SU-DHL-6 (cell line): ENCODE measurements around the gene ADCY7.

Experiments used
- EZH2phosphoT487 ChIP-seq: fragments of 200-600 bp; sonication (generic), shearing (Covaris generic); conservative IDR thresholded peaks from 2 replicates; pipeline ENCODE4 v1.6.1; 2018; ENCODE audit warnings: mild to moderate bottlenecking, antibody characterized with exemption, low read length, moderate library complexity, mixed read lengths
- TF ChIP-seq, protein P1 (sequence below): fragments of 200-600 bp; sonication (generic); IDR thresholded peaks from one replicate; pipeline ENCODE4 v1.5.1; 2017; ENCODE audit warnings: antibody characterized with exemption, mild to moderate bottlenecking, low read length, moderate library complexity; ENCODE audit not compliant: insufficient read depth, poor library complexity, severe bottlenecking

DNA sequence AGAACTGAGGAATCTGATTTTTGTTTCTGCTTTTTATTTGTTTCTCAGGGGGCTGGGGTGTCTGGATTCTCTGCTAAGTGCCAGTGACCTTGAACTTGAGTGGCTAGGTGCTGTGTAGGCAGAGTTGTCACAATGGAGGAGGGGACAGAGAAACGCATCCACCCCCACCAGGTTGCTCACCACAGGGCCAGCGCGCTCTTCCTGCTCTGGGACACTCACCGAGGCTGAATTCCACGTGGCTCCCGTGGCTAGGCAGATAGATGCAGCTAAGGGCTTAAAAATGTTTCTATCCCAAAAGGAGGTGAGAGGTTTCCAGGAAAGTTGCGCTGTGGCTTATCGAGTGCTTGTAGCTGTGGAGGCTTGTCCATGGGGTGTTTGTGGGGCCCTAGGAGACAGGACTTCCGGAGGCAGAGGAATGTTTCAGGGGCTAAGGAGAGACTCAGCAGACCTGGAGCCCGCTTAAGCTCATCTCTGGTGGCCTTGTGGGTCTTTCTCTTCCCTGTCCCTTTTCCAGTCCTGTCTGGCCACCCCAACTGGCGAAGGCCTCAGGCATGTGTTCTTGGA is 36.8 kb downstream of the ADCY7 start:
- TF ChIP-seq, protein P1, sequence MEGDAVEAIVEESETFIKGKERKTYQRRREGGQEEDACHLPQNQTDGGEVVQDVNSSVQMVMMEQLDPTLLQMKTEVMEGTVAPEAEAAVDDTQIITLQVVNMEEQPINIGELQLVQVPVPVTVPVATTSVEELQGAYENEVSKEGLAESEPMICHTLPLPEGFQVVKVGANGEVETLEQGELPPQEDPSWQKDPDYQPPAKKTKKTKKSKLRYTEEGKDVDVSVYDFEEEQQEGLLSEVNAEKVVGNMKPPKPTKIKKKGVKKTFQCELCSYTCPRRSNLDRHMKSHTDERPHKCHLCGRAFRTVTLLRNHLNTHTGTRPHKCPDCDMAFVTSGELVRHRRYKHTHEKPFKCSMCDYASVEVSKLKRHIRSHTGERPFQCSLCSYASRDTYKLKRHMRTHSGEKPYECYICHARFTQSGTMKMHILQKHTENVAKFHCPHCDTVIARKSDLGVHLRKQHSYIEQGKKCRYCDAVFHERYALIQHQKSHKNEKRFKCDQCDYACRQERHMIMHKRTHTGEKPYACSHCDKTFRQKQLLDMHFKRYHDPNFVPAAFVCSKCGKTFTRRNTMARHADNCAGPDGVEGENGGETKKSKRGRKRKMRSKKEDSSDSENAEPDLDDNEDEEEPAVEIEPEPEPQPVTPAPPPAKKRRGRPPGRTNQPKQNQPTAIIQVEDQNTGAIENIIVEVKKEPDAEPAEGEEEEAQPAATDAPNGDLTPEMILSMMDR = no peak
- TF ChIP-seq EZH2phosphoT487 = no peak
